Ectodermal cell (in vitro differentiated cells): Measurements from ENCODE around the gene PDE4C.

Experiments used
- H3K27ac ChIP-seq: 2 replicates; pipeline ENCODE4 v1.7.0; 2013; ENCODE audit warnings: mild to moderate bottlenecking, low read depth, low read length; ENCODE audit not compliant: insufficient read depth, poor library complexity, severe bottlenecking
- H3K27me3 ChIP-seq: 2 replicates; pipeline ENCODE4 v1.7.0; 2013; ENCODE audit warnings: mild to moderate bottlenecking, low read length; ENCODE audit not compliant: insufficient read depth, control insufficient read depth, poor library complexity, severe bottlenecking
- H3K36me3 ChIP-seq: one replicate; pipeline ENCODE4 v1.7.0; 2013; ENCODE audit warnings: low read length; ENCODE audit not compliant: control insufficient read depth, insufficient read depth
- H3K4me1 ChIP-seq: one replicate; pipeline ENCODE4 v1.7.0; 2013; ENCODE audit warnings: low read length; ENCODE audit not compliant: control insufficient read depth, insufficient read depth
- H3K4me3 ChIP-seq: 2 replicates; pipeline ENCODE4 v1.7.0; 2013; ENCODE audit warnings: low read depth, low read length, control low read depth; ENCODE audit not compliant: insufficient read depth
- H3K9me3 ChIP-seq: 2 replicates; pipeline ENCODE4 v1.7.0; 2013; ENCODE audit warnings: mild to moderate bottlenecking, low read length, moderate library complexity; ENCODE audit not compliant: control insufficient read depth
- WGBS, 2 experiments: methylation state at CpG; one replicate each; pipeline ENCODE4 v1.1.7; 2013; ENCODE audit warnings: missing lambda C conversion rate in 2 of 2; 5-methylcytosine and 5-hydroxymethylcytosine counted together

Gene PDE4C

GRCh38 chr19:18183529-18183928, 42.7 kb downstream of the PDE4C start:
- no peak overlapping the region for H3K4me3 ChIP-seq
- H3K4me1 ChIP-seq, result no peaks in the 10 kb centered on the region
- H3K27me3 ChIP-seq, result no peaks in the 10 kb centered on the region
- no peak overlapping the region for H3K27ac ChIP-seq
- no peaks in the 10 kb centered on the region for H3K9me3 ChIP-seq
- no peaks in the 10 kb centered on the region for H3K36me3 ChIP-seq

GRCh38 chr19:18179957-18180356, 46.3 kb downstream of the PDE4C start:
- Histone ChIP-seq H3K27me3 (peaks cover 7% of the 10 kb centered on the region), H3K4me1 (no peaks in the 10 kb centered on the region), H3K9me3 (no peaks in the 10 kb centered on the region), H3K4me3 (no peak overlapping the region), H3K27ac (no peak overlapping the region), H3K36me3 (no peaks in the 10 kb centered on the region)
- WGBS, 2 experiments, result 81 to 100% methylated on average over 2 to 5 of the region's 5 CpGs

GRCh38 chr19:18176367-18177310, 49.6 kb downstream of the PDE4C start:
- Histone ChIP-seq H3K9me3 (no peaks in the 10 kb centered on the region), H3K27ac (no peak overlapping the region), H3K4me1 (peaks cover 9% of the 10 kb centered on the region), H3K27me3 (peaks cover 27% of the 10 kb centered on the region), H3K4me3 (no peak overlapping the region), H3K36me3 (no peaks in the 10 kb centered on the region)
- WGBS, 2 experiments, result 93 to 95% methylated on average over 18 to 19 of the region's 19 CpGs

GRCh38 chr19:18174983-18175382, 51.3 kb downstream of the PDE4C start:
- Histone ChIP-seq H3K27ac (no peak overlapping the region), H3K9me3 (no peaks in the 10 kb centered on the region), H3K27me3 (peaks cover 27% of the 10 kb centered on the region), H3K36me3 (no peaks in the 10 kb centered on the region), H3K4me1 (peaks cover 9% of the 10 kb centered on the region), H3K4me3 (no peak overlapping the region)
- WGBS, 2 experiments, result 93 to 94% methylated on average over 11 of the region's 11 CpGs
